ENCODE data around the gene NFATC1. TPM values are rescaled to one million over a fixed set of nuclear protein-coding genes. Genes with fewer than 3 reads are reported as not detected.
"Not testable (repeated sequence)": the region's sequence is repeated elsewhere in the genome, so short reads cannot be mapped to it uniquely, and the experiment has no call there.

The NFATC1 gene
- total RNA-seq, 3 donors from 2014 or later: 10.9 to 18.0 (median 12.9) TPM

- no peak for TF ChIP-seq CTCF (IDR thresholded peaks at IDR 0.05)
- TF ChIP-seq POLR2AphosphoS5 (IDR thresholded peaks at IDR 0.05): no peak
- TF ChIP-seq POLR2A (IDR thresholded peaks at IDR 0.05): no peak
- Histone ChIP-seq H3K27me3 (no peaks in the 10 kb centered on the region), H3K4me3 (no peak overlapping the region), H3K9me3 (peaks cover 0 to 3% of the 10 kb centered on the region in 2 donors), H3K4me1 (no peaks in the 10 kb centered on the region), H3K36me3 (no peaks in the 10 kb centered on the region), H3K27ac (no peak overlapping the region)
- intact Hi-C loops (cut with DNase I; ENCODE audit: low total_unique reads): loop anchor here (10.0 kb wide), 1 partner anchor 75 kb away; no protein-coding TSS in a partner anchor
- DNase-seq (ENCODE audit: low spot score in 2 of 2): no peak
These were observed 84.0 kb downstream of the NFATC1 start for GRCh38 chr18:79479761-79480161.

GRCh38 chr18:79480171-79481045 is 84.7 kb downstream of the NFATC1 start:
- Histone ChIP-seq H3K4me1 (no peaks in the 10 kb centered on the region), H3K36me3 (no peaks in the 10 kb centered on the region), H3K27ac (no peak overlapping the region), H3K4me3 (no peak overlapping the region), H3K9me3 (peaks cover 0 to 3% of the 10 kb centered on the region in 2 donors), H3K27me3 (no peaks in the 10 kb centered on the region)
- TF ChIP-seq POLR2A (IDR thresholded peaks at IDR 0.05) (no peak), POLR2AphosphoS5 (IDR thresholded peaks at IDR 0.05) (no peak), CTCF (IDR thresholded peaks at IDR 0.05) (no peak)
- DNase-seq (ENCODE audit: low spot score in 2 of 2): no peak
- intact Hi-C loops (cut with DNase I; ENCODE audit: low total_unique reads): no loop called here

- DNase-seq (ENCODE audit: low spot score in 2 of 2): no peak
- peaks cover 0 to 3% of the 10 kb centered on the region in 2 donors for H3K9me3 ChIP-seq
- no peaks in the 10 kb centered on the region for H3K4me1 ChIP-seq
- no peak overlapping the region for H3K4me3 ChIP-seq
- H3K27me3 ChIP-seq: no peaks in the 10 kb centered on the region
- H3K36me3 ChIP-seq: no peaks in the 10 kb centered on the region
- TF ChIP-seq POLR2AphosphoS5 (IDR thresholded peaks at IDR 0.05) (no peak), CTCF (IDR thresholded peaks at IDR 0.05) (no peak), POLR2A (IDR thresholded peaks at IDR 0.05) (no peak)
- no peak overlapping the region for H3K27ac ChIP-seq
- intact Hi-C loops (cut with DNase I; ENCODE audit: low total_unique reads): no loop called here
These were observed 85.5 kb downstream of the NFATC1 start for GRCh38 chr18:79481046-79481790.

GRCh38 chr18:79483393-79483792 is 87.7 kb downstream of the NFATC1 start:
- intact Hi-C loops (cut with DNase I; ENCODE audit: low total_unique reads); H3K27me3 ChIP-seq; H3K36me3 ChIP-seq; H3K27ac ChIP-seq; H3K9me3 ChIP-seq; H3K4me3 ChIP-seq; DNase-seq (ENCODE audit: low spot score in 2 of 2); H3K4me1 ChIP-seq: not testable (repeated sequence)

- DNase-seq (ENCODE audit: low spot score in 2 of 2): no peak
- Histone ChIP-seq H3K9me3 (no peaks in the 10 kb centered on the region), H3K36me3 (no peaks in the 10 kb centered on the region), H3K27me3 (no peaks in the 10 kb centered on the region), H3K4me3 (no peak overlapping the region), H3K4me1 (no peaks in the 10 kb centered on the region), H3K27ac (no peak overlapping the region)
- TF ChIP-seq CTCF (IDR thresholded peaks at IDR 0.05) (no peak), POLR2AphosphoS5 (IDR thresholded peaks at IDR 0.05) (no peak), POLR2A (IDR thresholded peaks at IDR 0.05) (no peak)
- intact Hi-C loops (cut with DNase I; ENCODE audit: low total_unique reads): no loop called here
These were observed 88.3 kb downstream of the NFATC1 start for GRCh38 chr18:79483971-79484491.
